ENCODE data around the gene PRR7. TPM values are rescaled to one million over a fixed set of nuclear protein-coding genes. Genes with fewer than 3 reads are reported as not detected.

Gene PRR7
- polyA plus RNA-seq, 3 donors, result 1.8 to 17.4 (median 2.1) TPM

DNA sequence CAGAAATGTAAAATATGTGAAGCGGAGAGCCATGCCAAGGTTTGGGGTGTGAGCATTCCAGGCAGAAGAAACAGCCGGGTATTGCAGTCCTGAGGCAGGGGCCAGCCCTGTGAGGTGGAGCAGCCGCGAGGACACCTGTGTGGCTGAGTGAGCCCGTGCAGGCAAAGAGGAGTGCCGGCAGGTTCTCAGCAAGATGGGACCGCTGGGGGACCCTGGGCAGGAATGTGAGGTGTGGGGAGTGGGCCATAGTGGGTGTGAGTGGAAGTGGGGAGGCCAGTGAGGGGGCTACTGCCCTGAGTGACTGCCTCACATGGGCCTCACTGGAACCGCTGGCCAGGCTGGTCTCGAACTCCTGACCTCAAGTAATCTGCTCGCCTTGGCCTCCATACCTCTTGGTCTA, 8.1 kb upstream of the PRR7 start:
- Mint-ChIP-seq H3K36me3 (peaks cover 88 to 96% of the 10 kb centered on the region in 2 donors), H3K9me3 (peaks cover 0 to 3% (median 0%) of the 10 kb centered on the region in 7 donors), H3K27ac (peak overlapping the region in 3 of 7 donors; percentile 46 to 76 (median 48)), H3K4me1 (peaks cover 10% of the 10 kb centered on the region), H3K27me3 (ENCODE audit: low read depth in 3 of 3) (peaks cover 0 to 5% (median 4%) of the 10 kb centered on the region in 3 donors), H3K4me3 (no peak overlapping the region)
- 98% methylated on average over 9 of the region's 10 CpGs for whole genome bisulfite sequencing (ENCODE audit: insufficient coverage)
- intact Hi-C loops (cut with micrococcal nuclease), result no loop called here
- no peak for TF ChIP-seq CTCF (IDR thresholded peaks at IDR 0.05)
- H3K4me2 ChIP-seq (replicated peaks; ENCODE audit: extremely low read depth, low read length, poor library complexity, severe bottlenecking), result no peak overlapping the region
- H3K27ac ChIP-seq (ENCODE audit: low read depth in 1 of 2, low read length in 2 of 2), result peak overlapping the region in 1 of 2 donors; percentile 26
- no peak overlapping the region for H3K9ac ChIP-seq (ENCODE audit: insufficient read depth, low read length, poor library complexity, severe bottlenecking)
- H4K20me1 ChIP-seq (ENCODE audit: insufficient read depth, low read length), result peaks cover 100% of the 10 kb centered on the region
- no peak overlapping the region for H3K4me3 ChIP-seq (replicated peaks in 1 of 3; ENCODE audit: low read depth in 2 of 3, low read length in 3 of 3)
- DNase-seq, result no peak
- peaks cover 89 to 100% of the 10 kb centered on the region in 2 donors for H3K36me3 ChIP-seq (replicated peaks in 1 of 2; ENCODE audit: control insufficient read depth in 1 of 2, insufficient read depth in 2 of 2, low read length in 2 of 2)
- peaks cover 27% of the 10 kb centered on the region for H3K79me2 ChIP-seq (ENCODE audit: insufficient read depth, low read length)
- H3K9me3 ChIP-seq (replicated peaks in 1 of 2; ENCODE audit: control insufficient read depth in 1 of 2, insufficient read depth in 1 of 2, low read length in 2 of 2), result no peaks in the 10 kb centered on the region
- H3K27me3 ChIP-seq (ENCODE audit: control insufficient read depth in 2 of 2, insufficient read depth in 2 of 2, low read length in 2 of 2), result no peaks in the 10 kb centered on the region
- peaks cover 1 to 5% of the 10 kb centered on the region in 2 donors for H3K4me1 ChIP-seq (ENCODE audit: control insufficient read depth in 1 of 2, insufficient read depth in 2 of 2, low read length in 2 of 2)
- H2AFZ ChIP-seq (ENCODE audit: insufficient read depth, low read depth, low read length, poor library complexity, severe bottlenecking), result no peak overlapping the region

DNA sequence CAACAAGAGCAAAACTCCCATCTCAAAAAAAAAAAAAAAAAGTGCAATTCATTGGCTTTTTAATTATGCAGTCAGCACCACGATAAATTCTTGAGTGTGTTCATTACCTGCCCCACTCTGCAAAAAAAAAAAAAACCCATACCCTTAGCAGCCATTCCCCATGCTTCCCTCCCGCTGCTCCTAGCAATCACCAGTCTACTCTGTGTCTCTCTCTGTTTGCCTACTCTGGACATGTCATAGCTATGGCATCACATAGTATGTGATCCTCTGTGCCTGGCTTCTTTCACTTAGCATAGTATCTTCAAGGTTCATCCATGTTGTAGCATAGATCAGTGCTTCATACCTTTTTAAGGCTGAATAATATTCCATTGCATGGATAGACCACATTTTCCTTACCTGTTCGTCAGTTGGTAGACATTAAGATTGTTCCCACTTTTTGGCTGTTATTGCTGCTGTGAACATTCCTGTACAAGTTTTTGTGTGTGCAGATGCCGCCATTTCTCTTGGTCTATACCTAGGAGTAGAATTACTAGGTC, 7.0 kb upstream of the PRR7 start:
- intact Hi-C loops (cut with micrococcal nuclease), result no loop called here
- H3K27me3 Mint-ChIP-seq (ENCODE audit: low read depth in 3 of 3), result peaks cover 0 to 5% (median 4%) of the 10 kb centered on the region in 3 donors
- Histone ChIP-seq H3K9me3 (replicated peaks in 1 of 2; ENCODE audit: control insufficient read depth in 1 of 2, insufficient read depth in 1 of 2, low read length in 2 of 2) (no peaks in the 10 kb centered on the region), H3K27ac (ENCODE audit: low read depth in 1 of 2, low read length in 2 of 2) (no peak overlapping the region), H3K4me3 (replicated peaks in 1 of 3; ENCODE audit: low read depth in 2 of 3, low read length in 3 of 3) (no peak overlapping the region), H3K4me1 (ENCODE audit: control insufficient read depth in 1 of 2, insufficient read depth in 2 of 2, low read length in 2 of 2) (peaks cover 9 to 14% of the 10 kb centered on the region in 2 donors), H4K20me1 (ENCODE audit: insufficient read depth, low read length) (peaks cover 100% of the 10 kb centered on the region), H3K36me3 (replicated peaks in 1 of 2; ENCODE audit: control insufficient read depth in 1 of 2, insufficient read depth in 2 of 2, low read length in 2 of 2) (peaks cover 82 to 92% of the 10 kb centered on the region in 2 donors), H3K27me3 (ENCODE audit: control insufficient read depth in 2 of 2, insufficient read depth in 2 of 2, low read length in 2 of 2) (no peaks in the 10 kb centered on the region), H3K79me2 (ENCODE audit: insufficient read depth, low read length) (peaks cover 16% of the 10 kb centered on the region), H2AFZ (ENCODE audit: insufficient read depth, low read depth, low read length, poor library complexity, severe bottlenecking) (no peak overlapping the region), H3K9ac (ENCODE audit: insufficient read depth, low read length, poor library complexity, severe bottlenecking) (no peak overlapping the region), H3K4me2 (replicated peaks; ENCODE audit: extremely low read depth, low read length, poor library complexity, severe bottlenecking) (no peak overlapping the region)
- 100% methylated on average over 3 of the region's 4 CpGs for WGBS (ENCODE audit: insufficient coverage)
- DNase-seq, result no peak
- no peak overlapping the region for H3K4me3 Mint-ChIP-seq
- H3K27ac Mint-ChIP-seq, result no peak overlapping the region
- peaks cover 78 to 86% of the 10 kb centered on the region in 2 donors for H3K36me3 Mint-ChIP-seq
- TF ChIP-seq CTCF (IDR thresholded peaks at IDR 0.05), result no peak
- H3K4me1 Mint-ChIP-seq, result peaks cover 16% of the 10 kb centered on the region
- H3K9me3 Mint-ChIP-seq, result peaks cover 0 to 3% (median 0%) of the 10 kb centered on the region in 7 donors
